Memory B cell (primary cell): Measurements from ENCODE around the gene GNG3.
"Not testable (repeated sequence)": the region's sequence is repeated elsewhere in the genome, so short reads cannot be mapped to it uniquely, and the experiment has no call there.

Experiments
- ATAC-seq: fragments of 150-1000 bp; cut with Tn5 transposase; 2 replicates; pipeline ENCODE4 v1.10.0; 2021; ENCODE audit warnings: low read depth, mild to moderate bottlenecking, moderate library complexity
- DNase-seq, 2 donors: peaks; one replicate each; pipeline ENCODE4 v3.0.0; 2022; ENCODE audit warnings: low spot score in 2 of 2
- H3K27ac Mint-ChIP-seq: one replicate; pipeline ENCODE4 v1.8.0; 2022; ENCODE audit warnings: mild to moderate bottlenecking, moderate library complexity, mixed read lengths
- H3K27me3 Mint-ChIP-seq: one replicate; pipeline ENCODE4 v1.8.0; 2022; ENCODE audit warnings: mixed read lengths
- H3K36me3 Mint-ChIP-seq: one replicate; pipeline ENCODE4 v1.8.0; 2022; ENCODE audit warnings: mild to moderate bottlenecking, mixed read lengths
- H3K4me1 Mint-ChIP-seq: one replicate; pipeline ENCODE4 v1.8.0; 2022; ENCODE audit warnings: mixed read lengths
- H3K4me3 Mint-ChIP-seq: one replicate; pipeline ENCODE4 v1.8.0; 2022; ENCODE audit warnings: mild to moderate bottlenecking, moderate library complexity, mixed read lengths
- H3K9me3 Mint-ChIP-seq: one replicate; pipeline ENCODE4 v1.8.0; 2022; ENCODE audit warnings: mixed read lengths

GNG3 gene

GRCh38 chr11:62677156-62677555 is 30.3 kb upstream of the GNG3 start:
- Mint-ChIP-seq H3K4me1 (peaks cover 29% of the 10 kb centered on the region), H3K36me3 (peaks cover 11% of the 10 kb centered on the region), H3K9me3 (no peaks in the 10 kb centered on the region), H3K27ac (peak overlapping the region; percentile 97), H3K27me3 (no peaks in the 10 kb centered on the region), H3K4me3 (peak overlapping the region; percentile 83)
- no peak for DNase-seq
- no peak for ATAC-seq

GRCh38 chr11:62677714-62678113 is 29.8 kb upstream of the GNG3 start:
- Mint-ChIP-seq H3K36me3 (peaks cover 11% of the 10 kb centered on the region), H3K27me3 (no peaks in the 10 kb centered on the region), H3K9me3 (no peaks in the 10 kb centered on the region), H3K27ac (peak overlapping the region; percentile 97), H3K4me1 (peaks cover 27% of the 10 kb centered on the region), H3K4me3 (peak overlapping the region; percentile 83)
- ATAC-seq (no peak), DNase-seq (no peak)

DNA sequence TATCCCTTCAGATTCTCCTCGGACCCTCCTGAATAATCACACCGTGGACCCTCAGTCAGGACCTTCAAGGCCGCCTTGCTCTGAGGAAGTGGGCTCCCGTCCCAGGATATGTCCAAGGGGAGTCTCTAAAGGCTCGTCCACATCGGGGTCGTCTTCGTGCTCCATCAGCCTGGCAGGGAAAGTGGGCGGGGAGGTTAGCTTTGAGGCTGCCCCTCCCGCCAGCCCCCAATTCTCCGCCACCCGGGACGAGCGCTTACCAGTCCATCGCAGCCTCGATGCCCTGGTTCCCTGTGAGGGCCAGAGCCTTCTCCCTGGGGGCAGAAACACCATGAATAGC is 29.1 kb upstream of the GNG3 start:
- H3K27ac Mint-ChIP-seq: peak overlapping the region; percentile 97
- peak overlapping the region; percentile 83 for H3K4me3 Mint-ChIP-seq
- no peaks in the 10 kb centered on the region for H3K27me3 Mint-ChIP-seq
- H3K36me3 Mint-ChIP-seq: peaks cover 11% of the 10 kb centered on the region
- DNase-seq: no peak
- no peak for ATAC-seq
- peaks cover 27% of the 10 kb centered on the region for H3K4me1 Mint-ChIP-seq
- H3K9me3 Mint-ChIP-seq: no peaks in the 10 kb centered on the region

GRCh38 chr11:62678770-62679696 is 28.4 kb upstream of the GNG3 start, which contains the start of gene UBXN1:
TSS of gene UBXN1 (minus strand) at chr11:62679073. CDS start at chr11:62678923, 150 bp downstream.
- peak; percentile 76 to 79 for DNase-seq
- H3K9me3 Mint-ChIP-seq: no peaks in the 10 kb centered on the region
- ATAC-seq: peak; percentile 85
- H3K36me3 Mint-ChIP-seq: peaks cover 11% of the 10 kb centered on the region
- H3K27ac Mint-ChIP-seq: peak within 1 kb of the TSS; percentile 97
- no peaks in the 10 kb centered on the region for H3K27me3 Mint-ChIP-seq
- H3K4me3 Mint-ChIP-seq: peak within 1 kb of the TSS; percentile 83
- H3K4me1 Mint-ChIP-seq: peaks cover 27% of the 10 kb centered on the region

- Mint-ChIP-seq H3K27me3 (no peaks in the 10 kb centered on the region), H3K27ac (peak overlapping the region; percentile 58), H3K9me3 (no peaks in the 10 kb centered on the region), H3K4me3 (peak overlapping the region; percentile 65), H3K4me1 (peaks cover 24% of the 10 kb centered on the region), H3K36me3 (peaks cover 9% of the 10 kb centered on the region)
- peak; percentile 27 to 50 for DNase-seq
- peak; percentile 64 for ATAC-seq
These were observed 26.6 kb upstream of the GNG3 start for GRCh38 chr11:62680825-62681240.

DNA sequence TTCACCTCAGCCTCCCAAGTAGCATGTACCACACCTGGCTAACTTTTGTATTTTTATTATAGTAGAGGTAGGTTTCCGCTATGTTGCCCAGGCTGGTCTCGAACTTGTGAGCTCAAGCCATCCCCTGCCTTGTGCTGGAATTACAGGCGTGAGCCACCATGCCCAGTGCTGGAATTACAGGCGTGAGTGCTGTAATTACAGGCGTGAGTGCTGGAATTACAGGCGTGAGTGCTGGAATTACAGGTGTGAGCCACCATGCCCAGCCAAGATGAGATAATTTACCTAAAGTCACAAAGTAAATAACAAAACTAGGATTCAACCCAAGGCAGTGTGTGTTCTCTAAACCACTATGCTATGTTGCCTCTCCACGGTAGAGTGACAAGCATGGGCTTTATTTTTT is 25.0 kb upstream of the GNG3 start:
- DNase-seq (no peak), ATAC-seq (no peak)
- H3K4me1 Mint-ChIP-seq: peaks cover 16% of the 10 kb centered on the region
- no peak overlapping the region for H3K27ac Mint-ChIP-seq
- no peak overlapping the region for H3K4me3 Mint-ChIP-seq
- peaks cover 4% of the 10 kb centered on the region for H3K36me3 Mint-ChIP-seq
- H3K27me3 Mint-ChIP-seq: no peaks in the 10 kb centered on the region
- H3K9me3 Mint-ChIP-seq: no peaks in the 10 kb centered on the region

DNA sequence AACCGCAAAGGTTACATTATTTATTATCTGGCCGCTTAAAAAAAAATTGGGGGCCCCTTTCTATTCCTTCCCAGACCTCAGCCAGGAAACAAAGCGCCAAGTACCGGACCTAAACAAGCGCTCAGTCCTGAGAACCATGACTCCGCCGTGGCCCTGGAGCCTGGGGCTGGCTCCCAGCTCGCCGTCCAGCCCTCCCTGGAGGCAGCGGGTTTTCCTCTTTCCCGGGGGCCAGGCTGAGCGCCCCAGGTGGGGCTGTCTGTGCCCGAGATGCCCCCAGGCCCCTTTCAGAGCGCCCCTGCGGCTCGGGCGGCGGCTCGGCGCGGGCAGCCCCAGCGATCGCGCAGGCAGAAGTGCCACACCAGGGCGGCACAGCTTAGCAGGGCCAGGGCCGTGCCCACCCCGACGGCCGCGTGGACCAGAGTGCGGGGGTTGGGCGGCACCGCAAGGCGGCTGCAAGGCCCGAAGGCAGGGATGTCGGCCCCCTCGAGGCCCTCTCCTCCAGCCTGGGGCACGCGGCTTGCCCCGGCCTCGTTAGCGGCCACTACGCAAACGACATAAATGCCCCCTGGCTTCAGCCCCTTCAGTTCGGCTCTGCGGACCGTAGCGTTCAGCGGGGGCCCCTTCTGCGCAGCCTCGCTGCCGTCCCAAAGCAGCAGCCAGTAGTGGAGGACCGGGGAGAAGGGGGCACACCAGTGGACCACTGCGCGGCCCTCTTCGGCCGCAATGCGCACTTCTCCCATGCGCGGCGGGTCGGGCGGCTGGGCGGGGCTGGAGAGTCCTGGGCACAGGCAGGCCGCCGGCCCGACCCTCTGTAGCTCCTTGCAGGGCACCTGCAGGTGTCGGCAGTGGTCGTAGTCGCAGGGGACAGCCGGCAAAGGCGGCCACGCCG is 19.7 kb upstream of the GNG3 start:
- H3K27me3 Mint-ChIP-seq: peaks cover 3% of the 10 kb centered on the region
- ATAC-seq (no peak), DNase-seq (no peak)
- H3K36me3 Mint-ChIP-seq: peaks cover 8% of the 10 kb centered on the region
- no peaks in the 10 kb centered on the region for H3K9me3 Mint-ChIP-seq
- H3K4me1 Mint-ChIP-seq: no peaks in the 10 kb centered on the region
- no peak overlapping the region for H3K4me3 Mint-ChIP-seq
- H3K27ac Mint-ChIP-seq: no peak overlapping the region

DNA sequence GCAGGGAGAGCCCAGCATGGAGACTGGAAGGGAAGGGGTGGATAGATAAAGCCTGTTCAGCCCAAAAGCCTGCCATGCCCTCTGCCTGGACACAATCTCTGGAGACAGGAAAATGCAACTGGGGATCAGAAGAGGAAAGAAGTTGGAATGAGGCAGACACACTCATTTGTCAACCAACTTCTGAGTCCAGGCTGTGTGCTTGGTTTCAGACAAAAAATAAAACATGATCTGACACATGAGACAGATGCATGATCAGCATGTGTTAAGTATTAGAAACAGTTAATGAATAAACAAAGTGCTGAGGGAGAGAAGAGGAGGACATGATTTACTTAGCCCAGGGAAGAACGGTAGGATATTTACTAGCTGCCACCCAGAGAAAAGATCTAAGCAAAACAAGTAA is 19.0 kb upstream of the GNG3 start:
- no peaks in the 10 kb centered on the region for H3K4me1 Mint-ChIP-seq
- no peak overlapping the region for H3K4me3 Mint-ChIP-seq
- H3K27ac Mint-ChIP-seq: no peak overlapping the region
- H3K36me3 Mint-ChIP-seq: peaks cover 11% of the 10 kb centered on the region
- peaks cover 3% of the 10 kb centered on the region for H3K27me3 Mint-ChIP-seq
- H3K9me3 Mint-ChIP-seq: no peaks in the 10 kb centered on the region
- ATAC-seq (no peak), DNase-seq (no peak)

- DNase-seq: no peak
- no peak for ATAC-seq
- peaks cover 1% of the 10 kb centered on the region for H3K4me1 Mint-ChIP-seq
- no peak within 1 kb of the TSS for H3K4me3 Mint-ChIP-seq
- no peak within 1 kb of the TSS for H3K27ac Mint-ChIP-seq
- peaks cover 3% of the 10 kb centered on the region for H3K27me3 Mint-ChIP-seq
- no peaks in the 10 kb centered on the region for H3K9me3 Mint-ChIP-seq
- H3K36me3 Mint-ChIP-seq: peaks cover 11% of the 10 kb centered on the region
These were observed 17.9 kb upstream of the GNG3 start, which contains the start of gene LRRN4CL for GRCh38 chr11:62689421-62690183. TSS of gene LRRN4CL (minus strand) at chr11:62689530. CDS start at chr11:62688508, 1,022 bp downstream.

GRCh38 chr11:62693624-62694023 is 13.9 kb upstream of the GNG3 start:
- H3K4me1 Mint-ChIP-seq, H3K27ac Mint-ChIP-seq, DNase-seq, ATAC-seq, H3K4me3 Mint-ChIP-seq, H3K27me3 Mint-ChIP-seq, H3K9me3 Mint-ChIP-seq: not testable (repeated sequence)
- peaks cover 14% of the 10 kb centered on the region for H3K36me3 Mint-ChIP-seq

DNA sequence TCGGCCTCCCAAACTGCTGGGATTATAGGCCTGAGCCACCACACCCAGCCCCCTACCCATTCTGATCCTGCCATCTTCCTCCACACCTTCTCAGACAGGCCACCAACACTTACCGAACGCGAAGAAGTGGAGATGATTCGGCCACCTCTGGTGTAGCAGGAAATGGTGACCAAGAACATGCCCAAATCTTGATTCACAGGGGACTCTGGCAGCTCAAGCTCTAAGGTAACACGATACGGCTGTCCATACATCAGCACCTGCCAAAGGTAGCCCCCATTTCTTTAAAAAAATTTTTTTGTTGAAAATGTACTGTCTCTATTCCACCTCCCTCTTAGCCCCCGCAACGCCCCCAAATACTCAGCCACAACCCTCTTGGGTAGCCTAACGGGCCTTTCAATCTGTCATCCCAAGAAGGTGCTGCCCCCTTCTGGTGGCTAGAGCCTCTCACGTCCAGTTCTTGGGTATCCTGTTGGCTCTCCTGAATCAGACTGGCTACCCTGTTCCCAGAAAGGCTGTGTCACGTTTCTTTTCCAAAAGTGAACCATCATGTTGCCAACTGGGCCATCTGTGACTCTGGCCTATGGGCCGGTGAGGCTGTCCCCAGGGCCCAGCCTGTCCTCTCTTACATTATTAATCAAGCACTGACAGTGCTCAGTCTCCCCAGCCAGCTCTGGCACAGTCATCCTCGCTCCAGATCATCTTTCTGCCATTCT is 12.9 kb upstream of the GNG3 start:
- H3K4me1 Mint-ChIP-seq: peaks cover 8% of the 10 kb centered on the region

DNA sequence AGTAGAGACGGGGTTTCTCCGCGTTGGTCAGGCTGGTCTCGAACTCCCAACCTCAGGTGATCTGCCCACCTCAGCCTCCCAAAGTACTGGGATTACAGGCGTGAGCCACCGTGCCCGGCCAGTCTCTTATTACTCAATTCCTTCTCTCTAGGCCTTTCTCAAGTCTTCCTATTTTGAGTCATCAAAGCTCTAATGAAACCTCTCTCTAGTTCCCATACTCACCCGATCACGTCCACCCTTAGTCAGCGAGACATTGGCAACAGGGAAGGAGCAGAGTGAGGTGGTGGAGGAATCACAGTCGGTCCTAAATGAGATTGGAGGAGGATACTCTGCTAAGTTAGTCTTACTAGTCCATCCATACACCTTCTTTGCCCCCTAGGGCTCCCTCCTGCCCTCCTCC is 5.2 kb upstream of the GNG3 start:
- H3K4me1 Mint-ChIP-seq: peaks cover 17% of the 10 kb centered on the region
- no peaks in the 10 kb centered on the region for H3K9me3 Mint-ChIP-seq
- no peaks in the 10 kb centered on the region for H3K27me3 Mint-ChIP-seq
- H3K4me3 Mint-ChIP-seq: no peak overlapping the region
- ATAC-seq (no peak), DNase-seq (no peak)
- no peak overlapping the region for H3K27ac Mint-ChIP-seq
- peaks cover 2% of the 10 kb centered on the region for H3K36me3 Mint-ChIP-seq

More for the DNA sequence above, 12.9 kb upstream of the GNG3 start:
- no peak overlapping the region for H3K4me3 Mint-ChIP-seq
- DNase-seq: peak; percentile 71 to 79
- H3K27ac Mint-ChIP-seq: no peak overlapping the region
- H3K27me3 Mint-ChIP-seq: no peaks in the 10 kb centered on the region
- no peaks in the 10 kb centered on the region for H3K9me3 Mint-ChIP-seq
- H3K36me3 Mint-ChIP-seq: peaks cover 14% of the 10 kb centered on the region
- ATAC-seq: peak; percentile 96

DNA sequence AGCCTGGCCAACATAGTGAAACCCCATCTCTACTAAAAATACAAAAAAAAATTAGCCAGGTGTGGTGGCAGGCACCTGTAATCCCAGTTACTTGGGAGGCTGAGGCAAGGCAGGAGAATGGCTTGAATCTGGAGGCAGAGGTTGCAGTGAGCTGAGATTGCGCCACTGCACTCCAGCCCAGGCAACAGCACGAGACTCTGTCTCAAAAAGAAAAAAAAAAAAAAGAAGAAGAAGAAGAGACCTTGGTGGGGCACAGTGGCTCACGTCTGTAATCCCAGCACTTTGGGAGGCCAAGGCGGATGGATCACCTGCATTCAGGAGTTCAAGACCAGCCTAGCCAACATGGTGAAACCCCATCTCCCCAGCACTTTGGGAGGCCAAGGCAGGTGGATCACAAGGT is 3.6 kb upstream of the GNG3 start:
- not testable (repeated sequence) for H3K27me3 Mint-ChIP-seq, H3K36me3 Mint-ChIP-seq, H3K9me3 Mint-ChIP-seq, H3K4me3 Mint-ChIP-seq, H3K27ac Mint-ChIP-seq, DNase-seq, ATAC-seq
- peaks cover 30% of the 10 kb centered on the region for H3K4me1 Mint-ChIP-seq
